Cardiac muscle cell (in vitro differentiated cells and primary cell): ENCODE measurements around the gene FOXO6. TPM values are rescaled to one million over a fixed set of nuclear protein-coding genes. Genes with fewer than 3 reads are reported as not detected.
A peak's percentile ranks its signal among the peaks of the same experiment; 100 is the strongest.

Source experiments
- DNase-seq, 2 donors: peaks; one replicate each; pipeline versions ENCODE4 v3.0.0 to v3.0.0-alpha.2; 2010 to 2017; ENCODE audit warnings: low read depth in 1 of 2, low spot score in 1 of 2
- H3K27ac ChIP-seq: fragments of 200-600 bp; sonication (generic); 2 replicates; pipeline ENCODE4 v1.5.1; 2016
- H3K27me3 ChIP-seq: fragments of 200-600 bp; sonication (generic); 2 replicates; pipeline ENCODE4 v1.6.0; 2016; ENCODE audit warnings: control low read depth
- H3K36me3 ChIP-seq: fragments of 200-600 bp; sonication (generic); 2 replicates; pipeline ENCODE4 v1.5.1; 2016; ENCODE audit warnings: control low read depth
- H3K4me1 ChIP-seq: fragments of 200-600 bp; sonication (generic); 2 replicates; pipeline ENCODE4 v1.8.1; 2017; ENCODE audit warnings: low read depth, mild to moderate bottlenecking, mixed run types
- H3K4me3 ChIP-seq: fragments of 200-600 bp; sonication (generic); 2 replicates; pipeline ENCODE4 v1.5.1; 2016; ENCODE audit warnings: mild to moderate bottlenecking
- H3K9me3 ChIP-seq: fragments of 200-600 bp; sonication (generic); 2 replicates; pipeline ENCODE4 v1.5.1; 2017; ENCODE audit warnings: low read depth, mild to moderate bottlenecking, control low read depth
- polyA plus RNA-seq: library from polyadenylated mRNA; unstranded; fragments of >200 nt; fragmentation: Nextera tagmentation; extraction: Ambion mirVana; gene quantifications from 2 replicates; pipeline ENCODE4 v1.2.1, GENCODE V29; 2016
- total RNA-seq: library from RNA; depleted of rRNA; stranded (reverse); fragments of >200 nt; gene quantifications from 2 replicates; pipeline ENCODE4 v1.2.3, GENCODE V29; 2016
- TF ChIP-seq, protein P1 (sequence below): IDR thresholded peaks from 2 replicates; pipeline ENCODE4 v1.5.1; 2012; ENCODE audit warnings: low read depth, mild to moderate bottlenecking, low read length

Gene FOXO6
- total and polyA plus RNA-seq, 2 experiments from 2014 or later = 10.7 to 18.2 TPM

DNA sequence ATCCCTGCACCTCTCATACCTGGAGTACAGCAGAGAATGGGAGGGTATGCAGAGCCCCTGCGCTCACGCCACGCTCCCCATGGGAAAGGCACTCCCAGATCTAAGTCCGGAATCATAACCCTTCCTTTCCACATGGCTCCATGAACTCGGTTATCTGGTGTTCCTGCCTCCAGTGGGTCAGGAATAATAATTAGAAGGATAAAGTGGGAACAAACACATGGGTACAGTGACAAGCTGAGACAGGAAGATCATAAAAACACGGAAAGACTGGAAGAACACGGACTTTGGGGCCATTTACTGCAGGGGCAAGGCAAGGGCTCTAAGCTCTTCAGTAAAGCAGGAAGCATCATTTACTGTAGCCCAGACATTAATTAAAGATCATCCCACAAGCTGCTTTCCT lies 48.6 kb downstream of the FOXO6 start:
- no peak for DNase-seq
- H3K27me3 ChIP-seq = no peaks in the 10 kb centered on the region
- no peaks in the 10 kb centered on the region for H3K9me3 ChIP-seq
- H3K27ac ChIP-seq = no peak overlapping the region
- H3K4me1 ChIP-seq = peaks cover 11% of the 10 kb centered on the region
- no peak overlapping the region for H3K4me3 ChIP-seq
- TF ChIP-seq, protein P1, sequence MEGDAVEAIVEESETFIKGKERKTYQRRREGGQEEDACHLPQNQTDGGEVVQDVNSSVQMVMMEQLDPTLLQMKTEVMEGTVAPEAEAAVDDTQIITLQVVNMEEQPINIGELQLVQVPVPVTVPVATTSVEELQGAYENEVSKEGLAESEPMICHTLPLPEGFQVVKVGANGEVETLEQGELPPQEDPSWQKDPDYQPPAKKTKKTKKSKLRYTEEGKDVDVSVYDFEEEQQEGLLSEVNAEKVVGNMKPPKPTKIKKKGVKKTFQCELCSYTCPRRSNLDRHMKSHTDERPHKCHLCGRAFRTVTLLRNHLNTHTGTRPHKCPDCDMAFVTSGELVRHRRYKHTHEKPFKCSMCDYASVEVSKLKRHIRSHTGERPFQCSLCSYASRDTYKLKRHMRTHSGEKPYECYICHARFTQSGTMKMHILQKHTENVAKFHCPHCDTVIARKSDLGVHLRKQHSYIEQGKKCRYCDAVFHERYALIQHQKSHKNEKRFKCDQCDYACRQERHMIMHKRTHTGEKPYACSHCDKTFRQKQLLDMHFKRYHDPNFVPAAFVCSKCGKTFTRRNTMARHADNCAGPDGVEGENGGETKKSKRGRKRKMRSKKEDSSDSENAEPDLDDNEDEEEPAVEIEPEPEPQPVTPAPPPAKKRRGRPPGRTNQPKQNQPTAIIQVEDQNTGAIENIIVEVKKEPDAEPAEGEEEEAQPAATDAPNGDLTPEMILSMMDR = no peak
- H3K36me3 ChIP-seq = no peaks in the 10 kb centered on the region

DNA sequence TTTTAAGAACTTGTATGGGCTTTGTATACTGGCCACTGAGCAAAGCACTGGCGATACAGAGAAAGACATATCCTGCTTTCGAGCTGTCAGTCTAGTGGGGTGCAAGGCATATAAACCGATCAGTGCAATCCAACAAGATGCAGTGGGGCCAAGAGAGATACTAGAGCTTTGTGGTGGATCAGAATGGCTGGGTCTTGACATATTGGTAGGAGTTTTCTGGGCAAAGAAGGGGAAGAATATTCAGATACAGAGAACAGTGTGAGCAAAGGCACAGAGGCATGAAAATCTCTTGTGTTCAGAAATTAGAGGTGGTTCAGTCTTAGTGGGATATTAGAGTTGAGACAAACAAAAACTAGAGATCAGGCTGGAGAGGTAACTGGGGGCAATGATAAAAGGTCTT lies 49.2 kb downstream of the FOXO6 start:
- TF ChIP-seq, protein P1 = no peak
- no peaks in the 10 kb centered on the region for H3K9me3 ChIP-seq
- no peak overlapping the region for H3K27ac ChIP-seq
- peaks cover 11% of the 10 kb centered on the region for H3K4me1 ChIP-seq
- H3K27me3 ChIP-seq = no peaks in the 10 kb centered on the region
- H3K36me3 ChIP-seq = no peaks in the 10 kb centered on the region
- no peak for DNase-seq
- no peak overlapping the region for H3K4me3 ChIP-seq

DNA sequence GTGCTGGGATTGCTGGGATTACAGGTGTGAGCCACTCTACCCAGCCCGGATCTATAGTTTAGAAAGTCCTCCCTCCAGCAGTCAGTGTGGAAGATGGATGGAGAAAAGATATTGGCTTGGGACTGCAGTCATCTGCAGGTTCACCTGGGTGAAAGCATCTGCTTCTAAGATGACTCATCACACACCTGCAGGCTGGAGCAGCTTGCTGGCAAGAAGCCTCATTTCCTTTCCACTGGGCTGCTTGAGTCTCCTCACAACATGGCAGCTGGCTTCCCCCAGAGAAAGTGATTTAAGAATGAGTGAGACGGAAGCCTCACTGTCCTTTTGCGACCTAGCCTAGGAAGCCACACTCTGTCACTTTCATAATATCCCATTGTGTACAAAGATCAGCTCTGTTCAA lies 50.0 kb downstream of the FOXO6 start:
- H3K4me3 ChIP-seq = no peak overlapping the region
- no peaks in the 10 kb centered on the region for H3K36me3 ChIP-seq
- H3K4me1 ChIP-seq = peaks cover 11% of the 10 kb centered on the region
- TF ChIP-seq, protein P1 = no peak
- no peaks in the 10 kb centered on the region for H3K27me3 ChIP-seq
- no peak overlapping the region for H3K27ac ChIP-seq
- no peak for DNase-seq
- no peaks in the 10 kb centered on the region for H3K9me3 ChIP-seq

DNA sequence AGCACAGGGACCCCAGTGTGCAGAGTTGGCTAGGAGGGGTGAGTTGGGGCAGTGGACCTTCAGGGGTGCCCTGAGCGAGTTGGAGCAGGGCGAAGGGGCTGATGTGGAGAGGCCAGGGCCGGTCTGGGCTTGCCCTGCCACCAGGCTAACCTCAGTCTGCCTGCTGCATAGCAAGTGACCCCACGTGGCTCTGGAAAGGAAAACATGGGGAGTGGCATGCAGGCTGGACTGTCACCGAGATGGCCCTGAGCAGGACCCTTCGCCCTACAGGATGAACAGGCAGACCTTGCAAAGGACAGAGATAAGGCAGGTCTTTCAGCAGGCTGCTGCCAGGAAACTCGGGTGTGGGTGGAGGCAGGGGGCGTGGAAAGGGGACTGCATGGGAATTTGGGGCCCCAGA lies 51.5 kb downstream of the FOXO6 start:
- Histone ChIP-seq H3K4me3 (no peak overlapping the region), H3K36me3 (no peaks in the 10 kb centered on the region), H3K27me3 (no peaks in the 10 kb centered on the region), H3K9me3 (no peaks in the 10 kb centered on the region), H3K27ac (no peak overlapping the region), H3K4me1 (peaks cover 11% of the 10 kb centered on the region)
- TF ChIP-seq, protein P1 = no peak
- peak in 1 of 2 donors; percentile 37 for DNase-seq

DNA sequence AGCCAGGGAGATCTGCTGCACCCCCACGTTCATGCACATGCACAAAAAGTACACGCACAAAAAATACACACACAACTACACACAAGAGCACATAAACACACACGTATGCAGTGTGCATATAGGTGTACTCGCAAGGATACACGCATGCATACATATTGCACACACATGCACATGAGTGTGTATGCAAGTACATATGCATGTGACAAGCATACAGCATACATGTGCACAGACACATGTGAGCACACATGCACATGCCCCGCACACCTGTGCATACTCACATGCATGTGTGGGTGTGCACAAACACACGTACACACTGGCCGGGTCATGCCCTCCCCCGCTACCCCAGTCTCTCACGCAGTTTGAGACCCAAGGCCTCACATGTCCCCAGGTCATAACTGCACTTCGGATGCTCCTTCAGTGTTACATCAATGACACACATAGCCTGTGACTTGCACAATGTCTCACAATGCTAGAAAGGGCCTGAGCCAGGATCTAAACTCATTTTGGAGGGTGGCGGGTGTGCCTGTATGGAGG lies 52.6 kb downstream of the FOXO6 start:
- H3K27me3 ChIP-seq = no peaks in the 10 kb centered on the region
- no peaks in the 10 kb centered on the region for H3K36me3 ChIP-seq
- H3K4me1 ChIP-seq = peaks cover 11% of the 10 kb centered on the region
- no peak overlapping the region for H3K27ac ChIP-seq
- H3K9me3 ChIP-seq = no peaks in the 10 kb centered on the region
- H3K4me3 ChIP-seq = no peak overlapping the region
- TF ChIP-seq, protein P1 = no peak
- no peak for DNase-seq

DNA sequence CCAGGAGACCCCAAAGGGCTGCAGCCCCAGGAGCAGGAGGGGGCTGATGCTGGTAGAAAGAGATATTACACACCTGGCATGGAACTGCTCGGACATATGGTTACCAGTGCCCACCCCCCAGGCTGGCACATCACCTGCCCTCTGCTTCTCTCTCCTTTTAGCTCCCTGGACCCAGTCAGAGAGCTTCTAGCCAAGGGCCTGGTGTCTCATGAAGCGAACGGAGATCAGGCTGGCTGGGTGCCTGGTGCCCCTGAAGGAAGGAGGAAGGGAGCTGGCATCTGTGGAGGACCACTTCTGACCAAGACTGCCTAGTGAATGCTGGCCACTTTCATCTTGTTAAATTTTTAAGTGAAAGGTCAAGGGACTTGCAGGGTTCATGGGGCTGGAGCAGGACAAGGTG lies 53.1 kb downstream of the FOXO6 start:
- TF ChIP-seq, protein P1 = no peak
- no peaks in the 10 kb centered on the region for H3K36me3 ChIP-seq

More for the DNA sequence above, 53.1 kb downstream of the FOXO6 start:
- H3K9me3 ChIP-seq = no peaks in the 10 kb centered on the region
- peaks cover 11% of the 10 kb centered on the region for H3K4me1 ChIP-seq
- no peak overlapping the region for H3K27ac ChIP-seq
- no peaks in the 10 kb centered on the region for H3K27me3 ChIP-seq
- no peak overlapping the region for H3K4me3 ChIP-seq
- DNase-seq = no peak
